HK-2 (cell line): Measurements from ENCODE around the gene HTATIP2.
"Not testable (repeated sequence)": the region's sequence is repeated elsewhere in the genome, so short reads cannot be mapped to it uniquely, and the experiment has no call there.

Experiments used
- DNase-seq: peaks from one replicate; pipeline ENCODE4 v3.0.0-alpha.2; 2018; ENCODE audit not compliant: unreplicated experiment

Gene HTATIP2

DNA sequence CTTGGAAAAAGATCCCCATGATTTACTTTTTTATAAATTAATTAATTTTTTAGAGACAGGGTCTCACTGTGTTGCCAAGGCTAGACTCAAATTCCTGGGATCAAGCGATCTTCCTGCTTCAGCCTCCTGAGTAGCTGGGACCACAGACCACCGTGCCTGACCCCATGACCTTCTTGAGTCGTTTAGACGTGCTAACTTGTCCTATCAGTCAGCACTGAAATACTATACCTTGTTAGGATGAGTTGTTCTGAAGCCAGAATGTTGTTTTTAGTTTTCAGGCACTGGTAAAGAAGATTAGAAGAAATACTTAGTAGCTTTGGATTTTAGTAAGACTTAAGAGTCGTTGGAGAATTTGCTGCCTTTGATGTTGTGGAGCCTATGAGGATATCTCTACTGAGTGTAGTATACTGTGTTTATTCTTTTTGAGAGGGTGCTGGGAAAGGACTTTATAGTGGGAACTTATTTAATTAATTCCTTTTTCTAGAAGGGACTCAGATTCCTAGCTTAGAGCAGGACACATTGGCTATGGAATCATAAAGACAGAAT, 8.6 kb downstream of the HTATIP2 start:
- no peak for DNase-seq

DNA sequence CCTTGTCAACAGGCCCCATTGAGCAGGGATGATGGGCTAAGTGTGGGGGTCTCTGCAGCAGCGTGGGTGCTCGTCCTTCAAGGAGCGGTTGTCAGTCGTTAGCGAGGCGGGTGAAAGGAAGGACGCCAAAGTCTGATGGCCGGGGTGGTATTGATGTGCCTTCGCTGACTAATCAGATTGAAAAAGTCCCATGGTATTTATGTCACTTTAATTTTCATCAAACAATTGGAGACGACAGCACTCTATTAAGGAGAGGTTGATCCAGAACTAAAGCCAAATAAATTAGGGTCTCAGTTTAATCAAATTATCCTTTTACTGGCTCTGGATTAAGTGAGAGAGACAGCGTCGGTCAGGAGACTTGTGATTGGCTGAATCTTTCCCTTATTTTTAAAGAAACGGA, 9.6 kb downstream of the HTATIP2 start:
- no peak for DNase-seq

DNA sequence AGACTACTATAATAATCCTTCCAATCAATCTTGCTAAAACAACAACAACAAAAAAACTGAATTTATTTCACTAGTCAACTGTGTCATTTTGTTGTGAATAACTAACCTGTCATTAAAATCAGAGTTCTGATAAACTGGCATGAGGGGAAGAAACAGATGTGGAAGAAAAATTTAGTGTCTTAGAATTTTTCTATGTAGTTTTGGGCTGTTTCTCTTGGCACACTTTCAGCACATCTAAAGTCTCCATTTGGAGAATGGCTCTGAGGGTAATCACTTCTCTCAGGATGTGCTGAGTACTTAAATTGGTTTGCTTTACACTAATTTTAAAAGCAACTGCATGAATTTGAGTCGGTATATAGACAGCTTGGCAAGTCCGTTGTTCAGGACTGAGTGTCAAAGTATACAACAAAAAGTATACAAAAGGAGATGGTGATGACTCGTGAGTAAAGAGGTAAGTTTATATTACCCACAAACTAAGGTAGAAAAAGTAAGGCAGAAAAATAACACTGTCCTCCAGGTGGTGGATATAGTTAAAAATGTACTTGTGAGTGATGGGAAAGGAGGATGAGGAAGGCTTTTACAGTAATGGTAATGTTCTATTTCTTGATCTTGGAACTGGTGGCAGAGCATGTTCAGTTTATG, 10.2 kb downstream of the HTATIP2 start:
- DNase-seq, result no peak

DNA sequence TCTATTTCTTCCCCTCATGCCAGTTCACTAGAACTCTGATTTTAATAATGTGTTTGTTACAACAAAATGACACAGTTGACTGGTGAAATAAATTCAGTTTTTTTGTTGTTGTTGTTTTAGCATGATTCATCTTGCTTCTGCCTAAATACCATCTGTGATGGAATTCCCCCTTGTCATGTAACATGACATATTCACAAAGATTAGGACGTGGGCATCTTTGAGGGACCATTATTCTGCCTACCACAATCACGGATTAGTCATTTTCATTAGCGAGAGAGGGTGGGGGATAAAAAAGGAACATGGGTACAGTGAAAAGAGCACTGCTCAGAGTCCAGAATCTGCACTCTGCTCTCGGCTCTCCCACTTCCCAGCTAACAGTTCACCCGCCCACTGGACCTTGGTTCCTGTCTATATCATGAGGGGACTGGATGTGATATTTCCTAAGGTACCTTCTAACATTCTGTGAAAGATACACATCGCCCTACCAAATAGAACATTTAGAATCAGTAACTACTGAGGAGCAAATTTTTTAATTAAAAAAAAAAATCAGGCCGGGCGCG, 11.3 kb downstream of the HTATIP2 start:
- DNase-seq, result no peak

DNA sequence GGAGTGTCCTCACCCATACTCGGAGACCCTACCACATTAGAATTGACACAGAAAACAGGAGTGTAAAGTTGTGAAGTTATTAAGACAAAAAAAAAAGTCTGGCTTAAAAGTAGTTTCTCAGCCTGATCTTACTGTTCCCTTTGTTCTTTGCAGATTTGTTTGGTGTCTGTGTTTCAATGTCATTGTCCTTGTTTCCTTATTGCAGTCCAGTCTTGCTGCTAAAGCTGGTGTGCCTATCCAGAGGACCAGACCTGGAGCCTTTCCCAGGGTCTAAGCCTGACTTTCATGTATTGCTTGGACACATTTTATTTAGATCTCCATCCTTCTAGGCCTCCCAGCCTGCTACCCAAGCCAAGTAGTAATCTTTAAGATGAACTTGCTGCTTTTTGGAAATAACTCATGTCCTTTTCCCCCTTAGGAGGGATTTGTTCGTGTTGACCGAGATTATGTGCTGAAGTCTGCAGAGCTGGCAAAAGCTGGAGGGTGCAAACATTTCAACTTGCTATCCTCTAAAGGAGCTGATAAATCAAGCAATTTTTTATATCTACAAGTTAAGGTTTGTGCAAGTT, 12.7 kb downstream of the HTATIP2 start:
- no peak for DNase-seq

DNA sequence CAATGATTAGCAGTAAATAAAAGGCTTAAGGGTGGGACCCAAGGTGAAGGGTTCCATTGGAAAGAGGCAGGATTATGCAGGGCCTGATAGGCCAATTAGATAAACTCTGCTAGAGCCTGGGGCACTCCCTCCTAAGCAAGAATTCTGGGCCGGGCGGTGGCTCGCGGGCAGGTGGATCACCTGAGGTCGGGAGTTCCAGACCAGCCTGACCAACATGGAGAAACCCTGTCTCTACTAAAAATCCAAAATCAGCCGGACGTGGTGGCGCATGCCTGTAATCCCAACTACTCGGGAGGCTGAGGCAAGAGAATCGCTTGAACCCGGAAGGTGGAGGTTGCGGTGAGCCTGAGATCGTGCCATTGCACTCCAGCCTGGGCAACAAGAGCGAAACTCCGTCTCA, 22.5 kb downstream of the HTATIP2 start:
- not testable (repeated sequence) for DNase-seq

DNA sequence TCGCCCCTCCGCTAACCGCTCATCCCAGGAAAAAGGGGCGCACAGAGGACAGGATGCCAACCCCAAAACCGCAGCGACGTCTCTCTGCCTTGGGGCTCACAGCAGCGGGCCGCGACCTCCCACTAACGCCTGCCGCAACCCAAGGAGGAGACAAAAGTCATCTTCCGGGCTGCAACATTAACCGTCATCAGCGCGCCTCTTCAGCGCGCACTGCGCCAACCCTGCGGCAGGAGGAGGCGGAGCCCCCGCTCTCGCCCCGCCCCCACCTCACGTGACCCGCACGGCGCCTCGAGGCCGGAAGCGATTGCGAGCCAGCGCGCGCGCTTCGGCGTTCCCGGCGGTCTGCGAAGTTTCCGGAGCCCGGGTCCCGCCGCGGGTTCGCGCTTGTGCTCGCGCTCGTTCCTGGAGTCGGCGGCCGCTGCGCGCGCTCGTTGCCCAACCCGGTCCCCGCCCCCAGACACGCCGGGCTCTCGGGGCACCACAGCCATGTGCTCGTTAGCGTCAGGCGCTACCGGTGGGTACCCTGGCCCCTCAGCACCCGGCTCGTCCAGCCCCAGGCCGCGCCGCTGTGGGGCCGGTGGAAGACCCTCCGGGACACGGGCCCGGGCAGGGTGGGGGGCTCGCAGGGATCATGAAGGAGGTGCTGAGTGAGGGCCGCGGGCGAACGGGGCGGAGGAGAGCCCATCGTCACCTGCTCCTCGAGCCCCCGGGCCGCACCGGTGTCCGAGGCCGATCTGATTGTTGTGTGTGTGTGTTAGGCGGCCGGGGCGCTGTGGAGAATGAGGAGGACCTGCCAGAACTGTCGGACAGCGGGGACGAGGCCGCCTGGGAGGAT, 24.0 kb downstream of the HTATIP2 start, which contains the start of gene PRMT3:
TSS of gene PRMT3 (plus strand) at position 456 of the 835 bp plus-strand sequence. CDS start at position 487, 31 bp downstream.
- DNase-seq, result peak; percentile 93

DNA sequence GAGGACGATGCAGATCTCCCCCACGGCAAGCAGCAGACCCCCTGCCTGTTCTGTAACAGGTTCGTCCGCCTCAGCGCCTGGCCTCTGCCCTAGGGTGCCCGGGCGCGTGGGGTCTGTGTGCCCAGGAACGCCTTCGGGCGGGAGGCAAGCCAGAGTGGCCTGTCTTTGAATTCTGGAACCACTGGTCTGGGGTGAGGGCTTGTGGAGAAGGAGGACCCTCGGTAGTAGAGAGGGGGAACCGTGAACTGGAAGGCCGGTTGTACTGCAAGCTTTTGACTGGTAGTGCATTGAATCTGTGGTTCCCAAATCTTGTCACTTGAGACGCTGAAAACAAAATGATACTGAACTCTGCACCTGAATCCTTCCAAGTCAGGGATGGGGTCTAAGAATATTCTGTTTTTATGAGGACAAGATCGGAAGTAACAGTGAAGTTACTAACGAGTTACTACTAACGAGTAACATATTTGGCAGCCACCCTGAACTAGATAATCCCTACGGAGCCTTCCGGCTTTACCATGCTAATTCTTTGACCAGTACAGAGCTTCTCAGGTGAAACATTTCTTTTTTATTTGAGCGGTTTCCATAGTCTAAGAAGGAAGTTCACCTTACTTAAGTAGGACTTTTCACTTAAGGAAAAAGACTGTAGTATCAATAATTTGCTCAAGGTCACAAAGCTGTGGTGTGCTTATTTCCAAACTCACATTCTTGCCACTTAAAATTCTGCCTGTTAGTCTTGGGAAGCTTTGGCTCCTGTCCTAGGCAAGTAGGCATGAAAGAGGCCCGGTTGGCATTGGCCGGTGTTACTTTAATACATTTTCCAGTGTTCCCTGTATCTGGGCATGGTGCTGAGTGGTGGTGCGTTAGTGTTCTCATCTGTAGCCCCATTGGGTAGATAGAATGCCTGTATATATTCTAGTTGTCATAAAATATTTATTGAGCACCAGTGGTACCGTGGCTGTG, 24.9 kb downstream of the HTATIP2 start:
- peak; percentile 26 for DNase-seq

DNA sequence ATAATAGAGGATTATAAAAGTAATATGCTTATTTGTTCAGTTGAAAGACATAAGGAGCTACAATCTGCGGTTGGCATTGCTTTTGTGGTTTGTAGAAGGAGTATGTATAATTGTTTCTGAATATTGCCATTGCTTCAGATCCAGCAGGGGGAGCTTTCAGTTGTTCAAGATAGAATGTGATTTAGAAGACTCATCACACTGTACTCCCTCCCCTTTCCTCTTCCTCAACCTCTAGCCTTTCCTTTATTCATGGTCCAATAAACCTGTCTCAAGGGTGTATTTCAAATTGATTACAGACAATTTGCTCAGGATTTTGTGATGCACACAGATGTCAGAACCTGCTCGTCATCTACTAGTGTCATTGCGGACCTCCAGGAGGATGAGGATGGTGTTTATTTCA, 33.8 kb downstream of the HTATIP2 start:
- DNase-seq, result no peak

DNA sequence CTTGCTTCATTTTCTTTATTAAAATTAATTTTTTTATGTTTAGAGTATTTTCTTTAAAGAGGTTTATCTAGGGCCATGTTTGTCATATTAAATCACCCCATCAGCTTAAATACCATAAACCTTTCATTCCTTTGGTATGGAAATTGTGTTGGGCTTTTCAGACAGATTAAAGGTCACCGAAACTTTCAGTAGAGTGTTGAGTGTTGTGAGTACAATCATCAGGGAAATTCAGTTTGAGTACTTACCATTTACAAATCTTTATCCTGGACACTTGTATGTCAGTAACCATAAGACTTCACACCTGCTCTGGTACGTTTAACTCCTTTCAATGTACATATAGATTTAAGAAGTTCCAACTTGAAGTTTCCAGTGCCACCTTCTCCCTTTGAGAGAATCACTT, 36.0 kb downstream of the HTATIP2 start:
- no peak for DNase-seq

DNA sequence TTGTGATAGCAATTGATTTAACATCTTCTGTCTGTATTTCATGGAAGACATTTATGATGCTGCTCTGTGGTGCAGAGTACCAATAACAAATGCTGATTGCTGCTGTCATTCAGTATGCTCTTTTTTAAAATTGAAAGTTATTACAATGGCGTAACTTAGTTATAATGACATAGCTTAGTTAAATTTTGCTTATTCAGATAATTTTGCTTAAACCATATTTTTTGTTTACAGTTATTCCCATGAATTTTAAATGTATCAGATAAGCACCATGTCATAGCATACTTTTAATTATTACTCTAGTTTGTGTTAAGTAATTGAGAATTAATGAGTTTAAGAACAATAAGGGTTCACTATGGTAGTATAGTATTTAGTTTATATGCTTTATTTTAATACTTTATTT, 39.5 kb downstream of the HTATIP2 start:
- DNase-seq, result no peak

DNA sequence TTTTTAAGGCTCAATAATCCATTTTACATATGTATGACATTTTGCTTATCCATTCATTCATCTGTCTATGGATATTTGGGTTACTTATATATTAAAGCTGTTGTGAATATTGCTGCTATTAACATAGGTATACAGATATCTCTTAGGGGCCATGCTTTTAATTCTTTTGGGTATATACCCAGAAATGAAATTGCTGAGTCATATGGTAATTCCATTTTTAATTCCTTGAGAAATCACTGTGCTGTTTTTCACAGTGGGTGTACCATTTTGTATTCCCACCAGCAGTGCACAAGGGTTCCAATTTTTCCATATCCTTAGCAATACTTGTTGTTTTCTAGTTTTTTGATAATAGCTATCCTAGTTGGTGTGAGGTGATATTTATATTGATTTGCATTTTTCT, 43.0 kb downstream of the HTATIP2 start:
- no peak for DNase-seq

DNA sequence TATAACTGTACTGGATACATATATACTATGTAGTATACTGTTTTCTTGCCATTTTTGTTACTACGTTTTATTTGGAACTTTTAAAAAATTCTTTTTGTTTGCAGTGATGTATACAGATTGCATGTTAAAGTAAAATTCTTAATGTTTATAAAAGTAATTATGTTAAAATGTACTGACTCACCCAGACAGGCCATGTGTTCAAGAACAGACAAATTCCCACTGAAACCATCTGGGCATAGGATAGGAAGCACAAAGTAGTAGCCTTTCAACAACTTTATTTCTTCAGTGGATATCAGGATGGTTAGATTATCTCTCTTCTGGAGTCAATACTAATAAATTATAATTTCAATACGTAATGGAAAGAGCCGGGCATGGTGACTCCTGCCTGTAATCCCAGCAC, 43.8 kb downstream of the HTATIP2 start:
- no peak for DNase-seq

DNA sequence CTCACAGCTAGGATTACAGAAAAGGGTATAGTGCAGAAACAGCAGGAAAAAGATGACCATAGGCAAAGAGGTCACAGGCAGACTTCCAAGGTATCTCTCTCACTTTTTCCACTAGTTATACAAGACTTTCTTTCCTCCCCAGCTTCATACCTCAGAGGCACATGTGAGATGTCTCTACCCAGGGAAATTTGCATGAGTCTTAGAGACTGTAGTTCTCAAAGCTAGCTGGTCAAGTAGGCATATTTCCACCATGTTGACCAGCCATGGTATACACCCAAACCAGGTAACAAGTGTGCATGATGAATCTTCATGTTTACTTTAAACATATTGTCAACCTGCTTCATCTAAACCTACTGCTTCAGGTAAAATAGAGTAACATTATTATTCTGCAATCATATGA, 51.9 kb downstream of the HTATIP2 start:
- DNase-seq, result no peak

DNA sequence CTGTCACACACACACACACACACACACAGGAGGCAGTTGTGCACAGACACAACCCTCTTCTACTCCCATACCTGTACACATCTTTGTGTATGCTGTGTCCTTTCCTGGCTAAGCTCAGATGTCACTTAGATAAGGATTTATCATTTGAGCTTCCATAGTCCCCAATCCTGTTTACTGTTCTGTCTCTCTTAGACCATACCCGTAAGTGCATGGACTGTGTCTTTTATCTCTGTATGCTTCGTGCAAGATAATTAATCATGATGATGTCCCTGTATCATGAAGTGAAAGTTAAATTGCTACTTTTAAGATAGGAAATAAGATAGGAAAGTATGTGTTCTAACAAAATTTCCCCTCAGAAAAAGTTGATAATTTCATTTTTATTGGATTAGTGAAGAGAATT, 54.3 kb downstream of the HTATIP2 start:
- DNase-seq, result no peak

DNA sequence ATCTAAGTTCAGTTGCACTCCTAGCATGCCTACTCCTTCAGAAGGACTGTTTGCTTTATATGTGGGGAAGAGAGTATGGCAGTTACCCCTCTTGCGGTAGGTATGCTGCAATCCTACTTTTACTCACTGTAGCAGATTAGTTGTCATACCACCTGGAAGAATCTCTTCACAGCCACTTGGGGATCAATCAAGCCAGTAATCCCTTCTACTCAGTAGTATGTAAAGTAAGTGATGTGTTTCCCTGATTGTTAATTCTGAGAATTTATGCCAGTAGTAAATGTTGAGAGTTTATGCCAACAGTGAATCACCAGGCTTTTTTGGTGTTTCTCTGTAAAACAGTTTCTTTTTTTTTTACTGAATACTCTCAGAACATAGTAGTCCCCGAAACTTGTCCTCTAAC, 58.4 kb downstream of the HTATIP2 start:
- no peak for DNase-seq

DNA sequence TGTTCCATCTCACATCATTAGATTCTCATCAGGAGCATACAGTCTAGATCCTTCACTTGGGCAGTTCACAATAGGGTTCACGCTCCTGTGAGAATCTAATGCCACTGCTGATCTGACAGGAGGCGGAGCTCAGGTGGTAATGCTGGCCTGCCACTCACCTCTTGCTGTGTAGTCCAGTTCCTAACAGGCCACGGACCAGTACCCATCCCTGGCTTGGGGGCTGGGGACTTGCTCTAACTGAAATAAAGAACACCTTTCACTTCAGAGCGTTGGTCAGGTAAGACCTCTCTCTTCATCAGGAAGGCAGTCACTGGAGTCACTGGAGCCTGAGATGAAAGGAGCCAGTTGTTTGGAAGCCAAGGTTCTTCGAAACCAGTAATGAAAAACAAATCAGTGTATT, 65.7 kb downstream of the HTATIP2 start:
- DNase-seq, result no peak
